Transverse colon (tissue), 4 donors: Measurements from ENCODE around the gene RHO. TPM values are rescaled to one million over a fixed set of nuclear protein-coding genes. Genes with fewer than 3 reads are reported as not detected.
"Not testable (repeated sequence)": the region's sequence is repeated elsewhere in the genome, so short reads cannot be mapped to it uniquely, and the experiment has no call there.

Experiments
- DNase-seq: peaks from one replicate; pipeline ENCODE4 v3.0.0-alpha.2; 2019
- H3K27ac ChIP-seq, 4 donors: fragments of 200-600 bp; sonication (generic); 2 replicates each; pipeline ENCODE4 v1.5.1; 2016 to 2018; ENCODE audit warnings: inconsistent platforms in 4 of 4
- H3K27me3 ChIP-seq: fragments of 200-600 bp; sonication (generic); 2 replicates; pipeline ENCODE4 v1.5.1; 2017; ENCODE audit warnings: inconsistent platforms
- H3K36me3 ChIP-seq, 4 donors: fragments of 200-600 bp; sonication (generic); 2 replicates each; pipeline ENCODE4 v1.5.1; 2017 to 2019; ENCODE audit warnings: inconsistent platforms in 4 of 4
- H3K4me1 ChIP-seq, 4 donors: fragments of 200-600 bp; sonication (generic); 2 replicates each; pipeline ENCODE4 v1.5.1; 2017 to 2020; ENCODE audit warnings: inconsistent platforms in 4 of 4
- H3K4me3 ChIP-seq, 4 donors: fragments of 200-600 bp; sonication (generic); 1 replicate in 1 of 4; 2 replicates in 3 of 4; pipeline versions ENCODE4 v1.5.1 to v1.6.1; 2017 to 2019; ENCODE audit warnings: inconsistent platforms in 4 of 4
- H3K9me3 ChIP-seq, 2 donors: fragments of 200-600 bp; sonication (generic); 2 replicates each; pipeline ENCODE4 v1.5.1; 2017 to 2019; ENCODE audit warnings: inconsistent platforms in 2 of 2
- EP300 ChIP-seq: sonication (generic); formaldehyde crosslinking; IDR thresholded peaks from one replicate; pipeline ENCODE4 v1.6.1; 2017; ENCODE audit warnings: antibody characterized with exemption, low read depth
- POLR2A ChIP-seq: fragments of 450-650 bp; IDR thresholded peaks from one replicate; pipeline ENCODE4 v1.6.1; 2016; ENCODE audit warnings: antibody characterized with exemption, mild to moderate bottlenecking, moderate library complexity
- POLR2AphosphoS5 ChIP-seq, 3 donors: sonication (generic); formaldehyde crosslinking; IDR thresholded peaks; one replicate each; pipeline ENCODE4 v1.6.1; 2016; ENCODE audit warnings: antibody characterized with exemption in 3 of 3
- WGBS, 2 donors: methylation state at CpG; one replicate each; pipeline ENCODE4 v1.1.5; 2018; ENCODE audit warnings: low coverage in 1 of 2; 5-methylcytosine and 5-hydroxymethylcytosine counted together
- in situ Hi-C, 4 donors: fragments of 200-750 bp; cut with MboI; loops; one replicate each; pipeline versions ENCODE4 v1.15.0 to v1.15.1; 2017; ENCODE audit warnings: low sequenced_read_pairs in 3 of 4, low pct_ligation_motif_present in 1 of 4, low pct_unique_long_range_greater_than_20kb in 1 of 4
- intact Hi-C: fragments of 100-400 bp; cut with DNase I; formaldehyde crosslinking; loops from one replicate; pipeline ENCODE4 v1.15.1; 2023; ENCODE audit warnings: low total_unique reads
- total RNA-seq, 4 donors: library from RNA; depleted of rRNA; stranded (reverse); fragments of >200 nt; gene quantifications; one replicate each; pipeline ENCODE4 v1.1.0, GENCODE V29; 2016
- TF ChIP-seq, protein P1 (sequence below), 5 experiments: fragments of 200-600 bp in 3 of 5; fragments of 450-650 bp in 2 of 5; sonication (generic) in 3 of 5; IDR thresholded peaks; 1 replicate in 2 of 5; 2 replicates in 3 of 5; pipeline ENCODE4 v1.5.1; 2016 to 2017; ENCODE audit warnings: antibody characterized with exemption in 5 of 5, inconsistent platforms in 3 of 5, mild to moderate bottlenecking in 2 of 5, moderate library complexity in 1 of 5

The RHO gene
- not detected for total RNA-seq

GRCh38 chr3:129528589-129529100 lies at the start of gene RHO:
Gene RHO (plus strand): TSS chr3:129528639. CDS start chr3:129528734, 95 bp downstream.
- Histone ChIP-seq H3K27ac (no peak within 1 kb of the TSS), H3K36me3 (no peaks in the 10 kb centered on the region)
- 93% methylated on average over 18 of the region's 18 CpGs; no CpG with 5 or more reads in 1 of the 2 donors for WGBS, 2 donors

GRCh38 chr3:129481225-129481765 lies 47.1 kb upstream of the RHO start:
- Histone ChIP-seq H3K27ac (peak overlapping the region in 1 of 4 donors; percentile 41), H3K36me3 (peaks cover 0 to 12% (median 0%) of the 10 kb centered on the region in 4 donors)
- DNase-seq, intact Hi-C loops, H3K9me3 ChIP-seq, H3K27me3 ChIP-seq, H3K4me3 ChIP-seq, H3K4me1 ChIP-seq: not testable (repeated sequence)
- 44% methylated on average over 6 of the region's 11 CpGs; no CpG with 5 or more reads in 1 of the 2 donors for WGBS, 2 donors
- in situ Hi-C loops: loop anchor here (25.0 kb wide), 3 partner anchors 156 to 456 kb away; no protein-coding TSS in a partner anchor

More at GRCh38 chr3:129528589-129529100, at the start of gene RHO:
- H3K27me3 ChIP-seq: no peaks in the 10 kb centered on the region
- H3K9me3 ChIP-seq: no peaks in the 10 kb centered on the region
- no peak for DNase-seq
- H3K4me1 ChIP-seq: no peaks in the 10 kb centered on the region
- in situ Hi-C loops: no loop called here
- TF ChIP-seq EP300: no peak
- TF ChIP-seq, protein P1, sequence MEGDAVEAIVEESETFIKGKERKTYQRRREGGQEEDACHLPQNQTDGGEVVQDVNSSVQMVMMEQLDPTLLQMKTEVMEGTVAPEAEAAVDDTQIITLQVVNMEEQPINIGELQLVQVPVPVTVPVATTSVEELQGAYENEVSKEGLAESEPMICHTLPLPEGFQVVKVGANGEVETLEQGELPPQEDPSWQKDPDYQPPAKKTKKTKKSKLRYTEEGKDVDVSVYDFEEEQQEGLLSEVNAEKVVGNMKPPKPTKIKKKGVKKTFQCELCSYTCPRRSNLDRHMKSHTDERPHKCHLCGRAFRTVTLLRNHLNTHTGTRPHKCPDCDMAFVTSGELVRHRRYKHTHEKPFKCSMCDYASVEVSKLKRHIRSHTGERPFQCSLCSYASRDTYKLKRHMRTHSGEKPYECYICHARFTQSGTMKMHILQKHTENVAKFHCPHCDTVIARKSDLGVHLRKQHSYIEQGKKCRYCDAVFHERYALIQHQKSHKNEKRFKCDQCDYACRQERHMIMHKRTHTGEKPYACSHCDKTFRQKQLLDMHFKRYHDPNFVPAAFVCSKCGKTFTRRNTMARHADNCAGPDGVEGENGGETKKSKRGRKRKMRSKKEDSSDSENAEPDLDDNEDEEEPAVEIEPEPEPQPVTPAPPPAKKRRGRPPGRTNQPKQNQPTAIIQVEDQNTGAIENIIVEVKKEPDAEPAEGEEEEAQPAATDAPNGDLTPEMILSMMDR (IDR thresholded peaks at IDR 0.05): no peak
- TF ChIP-seq POLR2A: no peak
- no peak for TF ChIP-seq POLR2AphosphoS5 (IDR thresholded peaks at IDR 0.05)
- H3K4me3 ChIP-seq: no peak within 1 kb of the TSS
- intact Hi-C loops: no loop called here

GRCh38 chr3:129481766-129482332 lies 46.6 kb upstream of the RHO start:
- DNase-seq: no peak
- no peaks in the 10 kb centered on the region for H3K27me3 ChIP-seq
- intact Hi-C loops (no loop called here), in situ Hi-C loops (loop anchor here (25.0 kb wide), 3 partner anchors 155 to 455 kb away; no protein-coding TSS in a partner anchor)
- peaks cover 0 to 12% (median 0%) of the 10 kb centered on the region in 4 donors for H3K4me1 ChIP-seq
- peaks cover 0 to 12% (median 0%) of the 10 kb centered on the region in 4 donors for H3K36me3 ChIP-seq
- H3K9me3 ChIP-seq: no peaks in the 10 kb centered on the region
- 84% methylated on average over 12 of the region's 12 CpGs; no CpG with 5 or more reads in 1 of the 2 donors for WGBS, 2 donors
- H3K27ac ChIP-seq: peak overlapping the region in 1 of 4 donors; percentile 41
- H3K4me3 ChIP-seq: no peak overlapping the region
- no peak for TF ChIP-seq EP300
- TF ChIP-seq POLR2A: no peak
- TF ChIP-seq, protein P1 (IDR thresholded peaks at IDR 0.05): no peak
- no peak for TF ChIP-seq POLR2AphosphoS5 (IDR thresholded peaks at IDR 0.05)

GRCh38 chr3:129482721-129483120 lies 45.7 kb upstream of the RHO start:
- in situ Hi-C loops: loop anchor here (25.0 kb wide), 3 partner anchors 155 to 455 kb away; no protein-coding TSS in a partner anchor
- Histone ChIP-seq H3K36me3 (peaks cover 0 to 3% (median 0%) of the 10 kb centered on the region in 4 donors), H3K27me3 (no peaks in the 10 kb centered on the region), H3K4me3 (no peak overlapping the region), H3K9me3 (no peaks in the 10 kb centered on the region), H3K4me1 (peaks cover 0 to 12% (median 0%) of the 10 kb centered on the region in 4 donors), H3K27ac (no peak overlapping the region)
- no peak for DNase-seq
- intact Hi-C loops: no loop called here
- WGBS, 2 donors: 94% methylated on average over 1 of the region's 1 CpG; no CpG with 5 or more reads in 1 of the 2 donors
- TF ChIP-seq, protein P1 (IDR thresholded peaks at IDR 0.05): no peak
- TF ChIP-seq EP300: no peak
